Measurements from ENCODE around the gene CLSTN2. TPM values are rescaled to one million over a fixed set of nuclear protein-coding genes. Genes with fewer than 3 reads are reported as not detected.

The CLSTN2 gene
- total RNA-seq, 1 donor from 2014 or later: 9.7 TPM

DNA sequence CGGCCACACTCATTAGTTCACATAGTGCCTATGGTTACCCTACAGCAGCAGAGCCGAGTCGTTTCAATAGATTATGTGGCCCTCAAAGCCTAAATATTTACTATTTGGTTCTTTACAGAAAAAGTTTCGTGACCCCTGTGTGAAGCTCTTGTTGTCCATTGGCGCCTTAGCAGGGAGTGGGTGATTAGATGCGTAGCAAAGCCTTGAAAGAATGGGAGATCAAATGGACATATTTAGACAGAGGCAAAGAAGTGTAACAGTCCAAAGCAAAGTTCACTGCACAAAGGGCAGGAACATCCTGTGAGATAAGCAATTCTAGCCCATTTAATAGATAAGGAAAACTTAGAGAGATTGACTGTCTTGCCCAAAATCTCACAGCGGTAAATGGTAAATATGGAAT is 495.5 kb downstream of the CLSTN2 start:
- no peak overlapping the region for H3K4me3 ChIP-seq (ENCODE audit: low read depth, low read length)
- TF ChIP-seq, protein P1, sequence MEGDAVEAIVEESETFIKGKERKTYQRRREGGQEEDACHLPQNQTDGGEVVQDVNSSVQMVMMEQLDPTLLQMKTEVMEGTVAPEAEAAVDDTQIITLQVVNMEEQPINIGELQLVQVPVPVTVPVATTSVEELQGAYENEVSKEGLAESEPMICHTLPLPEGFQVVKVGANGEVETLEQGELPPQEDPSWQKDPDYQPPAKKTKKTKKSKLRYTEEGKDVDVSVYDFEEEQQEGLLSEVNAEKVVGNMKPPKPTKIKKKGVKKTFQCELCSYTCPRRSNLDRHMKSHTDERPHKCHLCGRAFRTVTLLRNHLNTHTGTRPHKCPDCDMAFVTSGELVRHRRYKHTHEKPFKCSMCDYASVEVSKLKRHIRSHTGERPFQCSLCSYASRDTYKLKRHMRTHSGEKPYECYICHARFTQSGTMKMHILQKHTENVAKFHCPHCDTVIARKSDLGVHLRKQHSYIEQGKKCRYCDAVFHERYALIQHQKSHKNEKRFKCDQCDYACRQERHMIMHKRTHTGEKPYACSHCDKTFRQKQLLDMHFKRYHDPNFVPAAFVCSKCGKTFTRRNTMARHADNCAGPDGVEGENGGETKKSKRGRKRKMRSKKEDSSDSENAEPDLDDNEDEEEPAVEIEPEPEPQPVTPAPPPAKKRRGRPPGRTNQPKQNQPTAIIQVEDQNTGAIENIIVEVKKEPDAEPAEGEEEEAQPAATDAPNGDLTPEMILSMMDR (conservative IDR thresholded peaks at IDR 0.05; ENCODE audit: low read depth, low read length): no peak
- DNase-seq (ENCODE audit: low read depth): no peak

DNA sequence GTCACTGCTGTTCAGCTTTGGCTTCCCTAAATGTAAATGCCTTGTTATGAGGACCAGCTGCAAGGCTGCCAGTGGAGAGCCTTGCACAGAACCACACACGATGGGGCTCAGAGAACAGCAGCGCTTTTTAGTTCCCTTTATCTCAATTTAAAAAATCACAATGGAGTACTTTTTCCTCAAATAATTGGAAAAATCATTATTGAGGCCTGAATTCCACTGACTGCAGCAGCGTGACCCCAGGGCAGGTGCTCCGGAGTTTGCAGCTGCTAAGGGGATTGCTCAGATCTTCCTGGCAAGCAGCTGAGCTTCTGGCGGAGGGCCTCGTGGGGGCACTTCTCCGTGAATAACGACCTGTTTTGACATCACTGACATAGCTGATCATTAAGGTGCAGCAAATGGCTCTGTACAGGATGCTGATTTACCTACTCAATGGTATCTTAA is 497.3 kb downstream of the CLSTN2 start:
- no peak overlapping the region for H3K4me3 ChIP-seq (ENCODE audit: low read depth, low read length)
- TF ChIP-seq, protein P1 (conservative IDR thresholded peaks at IDR 0.05; ENCODE audit: low read depth, low read length): no peak
- no peak for DNase-seq (ENCODE audit: low read depth)

DNA sequence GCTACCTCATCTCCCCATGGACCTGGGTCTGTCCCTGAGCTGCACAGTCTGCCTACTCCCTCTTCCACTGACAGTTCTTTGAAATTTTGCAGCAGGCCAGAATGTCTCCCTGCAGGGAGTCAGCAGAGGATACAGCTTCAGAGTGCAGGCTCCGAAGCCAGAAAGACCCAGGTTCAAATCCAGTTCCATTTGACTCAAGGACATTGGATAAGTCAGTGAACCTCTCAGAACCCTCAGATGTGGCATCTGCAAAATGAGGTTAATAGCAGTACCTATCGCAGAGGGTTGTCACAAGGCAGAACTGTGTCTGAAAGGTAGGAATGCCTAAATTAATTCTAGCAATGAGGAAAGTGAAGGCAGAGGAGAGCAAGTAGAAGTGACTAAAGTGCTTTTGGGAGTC is 498.4 kb downstream of the CLSTN2 start:
- H3K4me3 ChIP-seq (ENCODE audit: low read depth, low read length): no peak overlapping the region
- TF ChIP-seq, protein P1 (conservative IDR thresholded peaks at IDR 0.05; ENCODE audit: low read depth, low read length): no peak
- DNase-seq (ENCODE audit: low read depth): no peak

DNA sequence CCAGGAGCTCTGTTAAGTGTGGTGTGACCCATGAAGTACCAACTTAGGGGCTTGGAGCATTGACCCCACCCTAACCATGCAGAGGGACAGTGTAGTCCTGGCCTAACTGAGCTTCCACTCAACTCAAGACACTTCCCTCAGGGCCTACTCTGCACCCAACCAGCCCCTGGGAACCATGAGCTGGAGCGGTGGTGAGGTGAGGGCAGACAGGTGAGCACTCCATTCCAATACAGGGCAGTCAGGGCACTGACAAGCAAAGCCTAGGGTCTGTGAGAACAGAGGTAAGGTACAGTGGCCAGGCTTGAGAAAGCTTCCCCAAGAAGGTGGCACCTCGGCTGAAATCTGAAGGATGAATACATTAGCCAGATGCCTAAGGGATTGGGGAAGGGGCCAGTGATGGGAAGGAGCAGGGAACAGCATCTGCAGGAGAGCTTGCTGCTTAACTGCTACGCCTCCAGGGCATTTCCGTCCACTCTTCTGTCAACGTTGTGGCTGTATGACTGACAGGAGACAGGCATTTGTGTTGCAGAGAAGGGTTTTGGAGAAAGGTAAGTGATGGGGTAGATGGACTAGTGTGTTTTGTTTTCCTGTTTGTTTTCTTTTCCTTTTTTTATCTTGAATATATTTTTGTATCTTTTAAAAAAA is 499.4 kb downstream of the CLSTN2 start:
- no peak for DNase-seq (ENCODE audit: low read depth)
- TF ChIP-seq, protein P1 (conservative IDR thresholded peaks at IDR 0.05; ENCODE audit: low read depth, low read length): no peak

DNA sequence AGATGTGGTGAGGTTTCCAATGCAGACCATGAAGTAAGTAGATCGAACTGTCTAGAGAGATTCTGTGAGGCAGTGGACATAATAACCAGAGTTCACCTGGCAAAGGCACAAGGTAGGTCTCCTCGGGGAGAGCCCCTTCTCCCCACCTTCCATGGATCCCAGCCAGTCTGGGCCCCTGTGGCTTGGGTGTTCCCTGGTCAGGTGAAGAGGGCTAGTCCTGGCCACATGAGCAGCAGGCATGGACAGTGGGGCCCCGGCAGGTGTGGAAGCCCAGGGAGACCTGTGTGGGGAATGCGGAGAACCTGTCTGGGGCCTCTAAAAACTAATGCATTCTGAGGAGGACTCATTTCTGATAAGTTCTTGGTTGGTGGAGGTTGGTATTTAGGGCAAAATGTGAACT is 501.4 kb downstream of the CLSTN2 start:
- TF ChIP-seq, protein P1 (conservative IDR thresholded peaks at IDR 0.05; ENCODE audit: low read depth, low read length): no peak
- no peak for DNase-seq (ENCODE audit: low read depth)
- no peak overlapping the region for H3K4me3 ChIP-seq (ENCODE audit: low read depth, low read length)

More for the DNA sequence above, 499.4 kb downstream of the CLSTN2 start:
- H3K4me3 ChIP-seq (ENCODE audit: low read depth, low read length): no peak overlapping the region

DNA sequence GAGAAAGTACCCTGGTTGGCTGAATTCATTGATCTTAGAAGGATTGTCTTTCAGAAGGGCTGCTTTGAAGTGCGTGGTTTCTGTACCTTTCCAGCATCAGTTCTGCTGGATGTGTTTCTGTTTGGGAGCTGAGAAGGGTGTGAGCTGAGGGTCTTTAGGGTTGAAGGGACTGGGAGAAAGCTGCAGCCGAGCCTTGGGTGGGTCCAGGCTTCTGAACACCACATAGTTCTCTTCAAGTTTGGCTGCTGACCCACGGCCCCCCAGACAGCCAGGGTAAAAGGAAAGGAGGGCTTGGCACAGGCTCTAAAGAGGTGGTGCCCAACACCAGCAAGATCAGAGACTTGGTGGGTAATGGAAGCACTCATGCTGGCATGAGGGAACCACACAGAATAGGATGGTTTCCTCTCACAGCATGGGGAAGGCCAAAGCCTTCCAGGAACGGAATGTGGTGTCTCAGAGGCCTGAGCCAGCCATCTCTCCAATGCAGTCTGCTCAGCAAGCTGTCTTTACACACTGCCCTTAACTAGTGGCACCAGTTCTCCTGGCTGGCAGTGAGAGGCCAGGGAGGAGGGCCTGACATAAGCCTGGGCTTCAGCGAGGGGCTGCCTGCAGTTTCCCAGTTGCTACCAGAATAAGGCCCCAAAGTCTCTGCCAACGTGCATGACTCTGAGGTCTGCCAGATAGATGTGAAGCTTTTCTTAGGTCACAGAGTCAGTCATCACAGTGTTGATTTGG is 503.9 kb downstream of the CLSTN2 start:
- no peak for DNase-seq (ENCODE audit: low read depth)
- TF ChIP-seq, protein P1 (conservative IDR thresholded peaks at IDR 0.05; ENCODE audit: low read depth, low read length): no peak
- no peak overlapping the region for H3K4me3 ChIP-seq (ENCODE audit: low read depth, low read length)
